ENCODE data around the gene PRKD3.

Gene PRKD3

GRCh38 chr2:37282746-37283145, 41.9 kb downstream of the PRKD3 start:
- Histone ChIP-seq H3K27ac (ENCODE audit: low read depth, low read length) (no peak overlapping the region), H3K4me3 (ENCODE audit: low read length) (no peak overlapping the region), H3K4me1 (ENCODE audit: insufficient read depth, low read length) (no peaks in the 10 kb centered on the region), H3K27me3 (ENCODE audit: insufficient read depth, low read length) (no peaks in the 10 kb centered on the region), H3K9me3 (ENCODE audit: insufficient read depth, low read depth, low read length) (no peaks in the 10 kb centered on the region), H3K9ac (ENCODE audit: low read depth, low read length) (no peak overlapping the region), H3K36me3 (ENCODE audit: insufficient read depth, low read length) (peaks cover 95% of the 10 kb centered on the region)
- WGBS, result 100% methylated on average over 2 of the region's 2 CpGs

GRCh38 chr2:37281916-37282315, 42.7 kb downstream of the PRKD3 start:
- 97% methylated on average over 1 of the region's 1 CpG for WGBS
- no peaks in the 10 kb centered on the region for H3K4me1 ChIP-seq (ENCODE audit: insufficient read depth, low read length)
- H3K4me3 ChIP-seq (ENCODE audit: low read length), result no peak overlapping the region
- no peaks in the 10 kb centered on the region for H3K27me3 ChIP-seq (ENCODE audit: insufficient read depth, low read length)
- H3K36me3 ChIP-seq (ENCODE audit: insufficient read depth, low read length), result peaks cover 97% of the 10 kb centered on the region
- no peak overlapping the region for H3K27ac ChIP-seq (ENCODE audit: low read depth, low read length)
- no peak overlapping the region for H3K9ac ChIP-seq (ENCODE audit: low read depth, low read length)
- H3K9me3 ChIP-seq (ENCODE audit: insufficient read depth, low read depth, low read length), result no peaks in the 10 kb centered on the region

- Histone ChIP-seq H3K4me1 (ENCODE audit: insufficient read depth, low read length) (0 out of 2 replicates have a peak, but pooled peaks cover 4% of the 10 kb centered on the region), H3K27me3 (ENCODE audit: insufficient read depth, low read length) (no peaks in the 10 kb centered on the region)
- WGBS, result 100% methylated on average over 1 of the region's 2 CpGs
Observed at GRCh38 chr2:37276291-37276690, 48.3 kb downstream of the PRKD3 start.

More at GRCh38 chr2:37276291-37276690, 48.3 kb downstream of the PRKD3 start:
- no peak overlapping the region for H3K4me3 ChIP-seq (ENCODE audit: low read length)
- H3K9me3 ChIP-seq (ENCODE audit: insufficient read depth, low read depth, low read length), result no peaks in the 10 kb centered on the region
- H3K9ac ChIP-seq (ENCODE audit: low read depth, low read length), result no peak overlapping the region
- no peak overlapping the region for H3K27ac ChIP-seq (ENCODE audit: low read depth, low read length)
- H3K36me3 ChIP-seq (ENCODE audit: insufficient read depth, low read length), result peaks cover 93% of the 10 kb centered on the region
